Retinal pigment epithelial cell (primary cell): Measurements from ENCODE around the gene NTSR1.

Experiments used
- DNase-seq: peaks from one replicate; pipeline ENCODE4 v3.0.0-alpha.2; 2010; ENCODE audit warnings: low read depth
- H3K4me3 ChIP-seq: 2 replicates; pipeline ENCODE4 v1.5.1; 2011; ENCODE audit warnings: mild to moderate bottlenecking, low read length, control low read depth, moderate library complexity
- TF ChIP-seq, protein P1 (sequence below): conservative IDR thresholded peaks from 2 replicates; pipeline ENCODE4 v1.5.1; 2011; ENCODE audit warnings: low read depth, low read length, control low read depth, inconsistent platforms

The NTSR1 gene

DNA sequence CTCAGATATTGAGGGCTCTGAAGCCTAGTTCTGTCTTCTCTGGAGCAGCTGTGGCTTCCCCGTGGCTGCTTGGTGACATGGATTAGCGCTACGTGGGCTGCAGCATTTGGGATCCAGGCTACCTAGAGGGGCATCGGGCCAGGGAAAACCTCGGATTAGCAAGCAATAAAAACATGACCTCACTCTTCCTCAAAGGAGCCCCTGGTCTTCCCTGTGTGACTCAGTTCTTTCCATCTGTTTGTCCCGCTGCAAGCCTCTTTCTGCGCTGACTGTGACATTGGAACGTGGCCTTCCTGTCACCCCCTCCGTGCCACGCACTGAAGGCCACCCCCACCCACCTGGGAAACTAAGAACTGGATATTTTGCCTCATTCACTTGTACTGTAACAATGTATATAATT is 91.2 kb downstream of the NTSR1 start:
- DNase-seq: no peak
- no peak overlapping the region for H3K4me3 ChIP-seq
- TF ChIP-seq, protein P1, sequence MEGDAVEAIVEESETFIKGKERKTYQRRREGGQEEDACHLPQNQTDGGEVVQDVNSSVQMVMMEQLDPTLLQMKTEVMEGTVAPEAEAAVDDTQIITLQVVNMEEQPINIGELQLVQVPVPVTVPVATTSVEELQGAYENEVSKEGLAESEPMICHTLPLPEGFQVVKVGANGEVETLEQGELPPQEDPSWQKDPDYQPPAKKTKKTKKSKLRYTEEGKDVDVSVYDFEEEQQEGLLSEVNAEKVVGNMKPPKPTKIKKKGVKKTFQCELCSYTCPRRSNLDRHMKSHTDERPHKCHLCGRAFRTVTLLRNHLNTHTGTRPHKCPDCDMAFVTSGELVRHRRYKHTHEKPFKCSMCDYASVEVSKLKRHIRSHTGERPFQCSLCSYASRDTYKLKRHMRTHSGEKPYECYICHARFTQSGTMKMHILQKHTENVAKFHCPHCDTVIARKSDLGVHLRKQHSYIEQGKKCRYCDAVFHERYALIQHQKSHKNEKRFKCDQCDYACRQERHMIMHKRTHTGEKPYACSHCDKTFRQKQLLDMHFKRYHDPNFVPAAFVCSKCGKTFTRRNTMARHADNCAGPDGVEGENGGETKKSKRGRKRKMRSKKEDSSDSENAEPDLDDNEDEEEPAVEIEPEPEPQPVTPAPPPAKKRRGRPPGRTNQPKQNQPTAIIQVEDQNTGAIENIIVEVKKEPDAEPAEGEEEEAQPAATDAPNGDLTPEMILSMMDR: no peak

DNA sequence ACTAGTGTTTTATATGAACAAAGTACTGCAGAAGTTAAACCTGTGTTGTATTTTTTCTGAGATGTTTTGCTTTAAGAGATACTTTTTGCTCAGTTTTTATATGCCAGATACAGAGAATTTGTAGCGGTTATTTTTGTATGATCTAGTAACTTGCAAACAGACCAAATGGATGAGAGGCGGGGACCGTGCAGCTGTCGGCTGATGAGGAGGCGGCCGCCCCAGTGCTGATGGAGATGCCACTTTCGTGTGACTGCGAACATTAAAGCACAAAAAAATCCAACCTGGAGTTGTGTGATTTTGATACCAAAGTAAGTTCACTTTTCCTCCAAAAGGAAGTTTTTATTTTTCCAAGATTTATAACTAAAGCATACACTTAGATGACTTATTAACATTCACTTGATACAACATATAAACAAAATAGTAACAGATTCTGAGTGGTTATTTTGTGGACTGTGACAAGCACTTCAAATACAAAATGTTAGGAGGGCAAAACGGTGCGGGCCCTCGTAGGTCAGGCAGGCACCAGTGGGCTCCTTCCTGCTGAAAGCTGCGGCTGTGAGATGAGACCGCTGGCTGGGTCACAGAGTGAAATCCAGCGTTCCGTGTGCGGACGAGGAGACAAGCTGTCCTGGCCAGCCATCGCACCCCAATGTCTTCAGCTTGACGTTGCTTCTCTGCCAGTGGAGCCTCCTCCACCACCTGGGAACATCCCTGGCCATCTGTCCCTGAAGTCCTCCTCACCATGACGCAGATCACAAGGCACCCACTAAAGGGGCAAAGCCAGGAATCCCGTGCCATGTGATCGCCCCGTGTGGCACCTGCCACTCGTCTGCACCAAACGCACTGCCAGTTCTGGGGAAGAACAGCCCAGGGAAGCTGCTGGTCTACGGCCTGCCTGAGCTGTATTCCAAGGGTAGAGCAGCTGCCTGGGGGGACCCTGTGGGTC is 92.0 kb downstream of the NTSR1 start:
- TF ChIP-seq, protein P1: no peak
- DNase-seq: no peak

DNA sequence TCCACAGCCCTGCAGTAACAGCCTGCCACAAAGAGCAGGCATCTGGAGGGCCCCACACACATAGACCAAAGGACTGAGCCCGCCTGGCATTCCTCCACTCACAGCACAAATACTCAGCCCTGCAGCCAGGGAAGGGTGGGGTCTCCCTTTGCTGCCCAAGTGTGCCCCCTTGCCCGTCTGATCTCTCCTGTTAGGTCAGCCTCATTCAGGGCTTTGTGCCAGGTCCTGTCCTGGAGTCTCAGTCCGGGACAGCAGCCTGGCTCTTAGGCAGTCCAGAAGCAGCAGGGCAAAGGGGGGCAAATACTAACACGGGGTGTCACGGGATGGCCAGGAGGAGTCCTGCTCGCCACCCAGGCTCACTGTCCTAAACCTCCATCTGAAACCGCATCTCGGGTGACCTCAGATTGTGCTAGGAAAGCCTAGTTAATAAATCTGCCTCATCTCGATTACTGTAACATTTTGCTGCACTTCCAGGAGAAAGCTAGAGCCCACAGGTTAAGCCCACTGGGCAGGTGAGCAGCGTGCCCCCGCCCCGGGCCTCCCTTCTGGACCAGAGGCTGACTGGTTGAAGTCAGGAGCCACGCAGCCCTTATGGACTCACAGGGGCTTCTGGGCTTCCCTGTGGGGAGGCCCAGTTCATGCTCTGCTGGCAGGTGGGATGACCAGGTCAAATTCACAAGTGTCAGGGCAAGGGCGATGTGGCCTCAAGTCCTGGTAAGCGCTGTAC is 92.8 kb downstream of the NTSR1 start:
- DNase-seq: no peak
- TF ChIP-seq, protein P1: no peak
- no peak overlapping the region for H3K4me3 ChIP-seq

More for the DNA sequence above, 92.0 kb downstream of the NTSR1 start:
- no peak overlapping the region for H3K4me3 ChIP-seq

DNA sequence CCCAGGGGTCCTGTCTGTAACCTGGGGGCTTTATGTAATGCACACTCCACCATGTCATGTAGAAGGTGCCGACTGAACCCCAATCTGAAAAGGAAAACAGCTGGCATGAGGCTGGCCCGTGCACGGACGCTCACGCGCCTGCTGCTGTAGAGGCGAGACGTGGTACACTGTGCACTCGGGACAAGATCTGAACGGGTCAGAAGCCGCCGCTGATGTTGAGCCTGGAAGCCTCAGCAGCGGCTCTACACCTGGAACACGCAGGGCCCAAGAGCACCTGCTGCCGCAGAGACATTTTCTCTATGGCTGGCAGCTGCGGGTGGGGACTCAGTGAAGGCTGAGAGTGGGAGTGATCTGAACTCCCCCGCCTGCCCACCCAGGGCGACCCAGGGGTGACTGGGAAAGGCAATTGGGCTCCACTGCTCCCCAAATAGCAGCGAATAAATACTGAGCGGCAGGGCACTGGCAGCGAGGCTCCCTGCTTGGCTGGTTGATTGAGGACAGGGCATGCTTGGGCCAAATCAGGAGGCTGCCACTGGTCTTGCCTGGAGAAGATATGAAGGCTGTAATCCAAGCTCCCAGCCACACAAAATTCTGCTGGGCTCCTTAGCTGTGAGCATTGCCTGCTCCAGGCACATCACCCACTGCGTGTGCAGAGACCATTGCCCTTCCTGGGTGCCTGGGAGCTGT is 93.5 kb downstream of the NTSR1 start:
- DNase-seq: no peak
- H3K4me3 ChIP-seq: no peak overlapping the region
- TF ChIP-seq, protein P1: no peak

DNA sequence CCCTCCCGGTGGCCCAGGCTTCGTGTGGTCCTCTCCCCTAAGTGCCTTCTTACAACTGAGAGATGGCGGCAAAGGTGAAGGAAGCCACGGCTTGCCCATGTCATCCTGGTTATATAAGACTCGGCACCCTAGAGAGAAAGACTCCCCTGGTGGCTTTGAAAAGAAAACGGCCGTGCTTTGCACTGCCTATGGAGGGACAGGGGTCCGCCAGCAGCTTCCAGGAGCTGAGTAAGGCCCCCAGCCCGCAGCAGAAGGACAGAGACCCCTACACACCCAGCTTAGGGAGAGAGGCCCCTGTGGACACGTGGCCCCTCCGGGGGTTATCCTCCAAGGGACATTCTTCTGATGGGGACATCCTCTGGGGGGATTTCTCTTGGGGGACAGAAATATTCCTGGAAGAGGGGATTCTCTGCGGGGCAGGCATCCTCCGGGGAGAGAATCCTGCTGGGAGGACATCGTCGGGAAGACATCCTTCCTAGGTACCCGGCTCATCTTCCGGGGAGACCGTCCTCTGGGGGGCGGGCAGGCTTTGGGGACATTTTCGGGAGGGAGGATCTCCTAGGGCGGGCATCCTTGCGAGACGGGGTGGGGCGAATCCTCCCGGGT is 95.5 kb downstream of the NTSR1 start:
- DNase-seq: no peak
- H3K4me3 ChIP-seq: peak overlapping the region; percentile 43
- TF ChIP-seq, protein P1: peak; percentile 4

DNA sequence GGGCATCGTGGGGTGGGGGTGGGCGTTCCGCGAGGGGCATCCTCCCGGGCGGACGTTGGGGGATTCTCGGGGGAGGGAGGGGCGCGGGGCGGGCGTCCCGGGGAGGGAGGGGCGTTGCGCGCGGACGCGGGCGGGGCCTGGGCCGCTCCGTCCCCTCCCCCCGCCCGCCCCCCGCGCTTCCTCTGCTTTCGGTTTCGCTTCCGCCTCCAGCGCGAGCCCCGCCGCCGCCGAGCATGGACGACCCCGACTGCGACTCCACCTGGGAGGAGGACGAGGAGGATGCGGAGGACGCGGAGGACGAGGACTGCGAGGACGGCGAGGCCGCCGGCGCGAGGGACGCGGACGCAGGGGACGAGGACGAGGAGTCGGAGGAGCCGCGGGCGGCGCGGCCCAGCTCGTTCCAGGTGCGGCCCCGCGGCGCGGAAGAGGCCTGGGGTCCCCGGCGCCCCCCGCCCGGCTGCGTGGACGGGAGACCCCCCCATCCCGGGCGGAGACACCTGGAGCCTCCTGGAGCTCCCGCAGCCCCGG is 96.1 kb downstream of the NTSR1 start, which contains the start of gene OGFR:
Gene OGFR (plus strand): TSS at position 209 of the 528 bp plus-strand sequence. CDS start 25 bp downstream, at position 234.
- DNase-seq: no peak

More for the DNA sequence above, 96.1 kb downstream of the NTSR1 start, which contains the start of gene OGFR:
- TF ChIP-seq, protein P1: no peak
- H3K4me3 ChIP-seq: peak within 1 kb of the TSS; percentile 67
